ENCODE data around the gene BMP7.

The BMP7 gene

DNA sequence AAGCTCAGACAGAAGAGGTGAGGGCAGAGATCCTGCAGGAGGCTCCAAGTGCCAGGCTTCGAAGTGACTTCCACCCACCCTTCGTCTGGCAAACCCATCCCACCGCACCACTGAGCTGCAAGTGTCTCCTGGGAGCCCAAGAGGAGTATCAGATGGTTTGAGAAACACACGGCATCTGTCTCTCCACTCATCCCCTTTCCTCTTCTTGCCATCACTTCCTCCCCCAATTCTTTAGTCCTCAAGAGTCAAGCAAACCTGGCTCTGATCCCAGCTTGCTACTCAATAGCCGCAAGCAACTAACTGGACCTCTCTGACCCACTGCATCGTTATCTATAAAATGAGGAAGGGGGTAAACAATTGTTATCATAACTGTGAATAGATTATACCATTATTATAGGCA is 142.1 kb downstream of the BMP7 start:
- no peak for DNase-seq (ENCODE audit: low spot score)

- DNase-seq (ENCODE audit: low spot score), result no peak
These were observed 142.9 kb downstream of the BMP7 start for GRCh38 chr20:57123504-57123903.

DNA sequence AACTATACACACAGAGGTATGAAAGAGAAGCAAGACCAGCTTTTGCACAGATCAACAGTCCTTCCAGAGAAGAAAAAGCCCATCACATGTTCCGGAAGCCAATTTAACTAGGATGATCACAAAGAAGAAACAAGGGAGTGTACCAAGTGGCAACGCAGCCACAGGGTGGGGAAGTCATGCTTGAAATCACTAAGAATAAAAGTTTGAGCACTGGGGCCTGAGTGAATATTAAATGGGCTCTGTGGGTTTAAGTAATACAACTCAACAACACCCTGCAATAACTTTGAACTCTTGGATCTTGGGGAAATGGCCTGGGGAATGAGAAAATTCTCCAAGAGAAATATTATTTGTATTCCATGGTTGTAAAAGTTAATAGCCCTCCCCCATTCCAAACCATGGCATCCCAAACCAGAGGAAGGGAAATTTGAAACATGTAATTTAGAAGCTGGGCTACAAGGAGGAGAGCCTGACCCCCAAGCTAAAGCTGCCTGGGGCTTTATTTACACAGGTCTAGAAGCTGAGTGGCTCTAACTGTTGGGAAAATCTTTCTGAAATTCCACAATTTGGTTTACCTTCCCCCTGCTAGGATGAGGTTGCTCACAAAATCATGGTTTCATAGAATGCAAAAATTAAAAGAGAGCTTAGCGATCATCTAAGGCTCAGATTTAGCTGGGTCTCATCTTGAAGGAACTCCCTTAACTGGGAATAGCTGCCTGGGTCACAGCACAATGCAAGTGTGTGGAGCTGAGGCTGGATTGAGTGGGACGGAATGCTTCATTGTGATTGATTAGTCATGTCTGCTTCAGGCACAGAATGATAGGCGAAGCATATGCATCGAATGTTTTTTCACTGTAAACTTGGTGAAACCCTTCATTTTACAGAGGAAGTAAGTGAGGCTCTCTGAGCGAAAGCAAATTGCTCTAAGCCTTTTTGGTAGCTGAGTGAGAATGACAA is 143.6 kb downstream of the BMP7 start:
- no peak for DNase-seq (ENCODE audit: low spot score)

- DNase-seq (ENCODE audit: low spot score), result no peak
These were observed 147.5 kb downstream of the BMP7 start for GRCh38 chr20:57118964-57119363.

Measured in CD4-positive, alpha-beta T cell treated with Interleukin-6 at 100 ng/mL for 8 hours (primary cell).